Esophagus squamous epithelium (tissue), 5 donors: ENCODE data around the gene PCDH9. TPM values are rescaled to one million over a fixed set of nuclear protein-coding genes. Genes with fewer than 3 reads are reported as not detected.

ENCODE experiments used
- DNase-seq: peaks from one replicate; lab custom pipeline; 2025; lab: John Stamatoyannopoulos, UW
- H3K27ac ChIP-seq, 4 donors: fragments of 200-600 bp; sonication (generic); one replicate each; pipeline ENCODE4 v1.5.1; 2016 to 2019; ENCODE audit warnings: mild to moderate bottlenecking in 1 of 4
- H3K27me3 ChIP-seq, 4 donors: fragments of 200-600 bp; sonication (generic); 1 replicate in 3 of 4; 2 replicates in 1 of 4; pipeline versions ENCODE4 v1.5.1 to v1.6.0; 2017 to 2021; ENCODE audit warnings: antibody characterized with exemption in 1 of 4
- H3K36me3 ChIP-seq, 3 donors: fragments of 200-600 bp; sonication (generic); one replicate each; pipeline ENCODE4 v1.5.1; 2016 to 2019
- H3K4me1 ChIP-seq, 3 donors: fragments of 200-600 bp; sonication (generic); one replicate each; pipeline ENCODE4 v1.5.1; 2017 to 2019
- H3K4me3 ChIP-seq, 4 donors: fragments of 200-600 bp; sonication (generic); 1 replicate in 3 of 4; 2 replicates in 1 of 4; pipeline ENCODE4 v1.5.1; 2016 to 2019; ENCODE audit warnings: mild to moderate bottlenecking in 2 of 4, moderate library complexity in 1 of 4
- H3K9me3 ChIP-seq, 3 donors: fragments of 200-600 bp; sonication (generic); one replicate each; pipeline ENCODE4 v1.5.1; 2016 to 2019
- CTCF ChIP-seq, 6 experiments: fragments of 450-650 bp in 4 of 6; fragments of 200-600 bp in 2 of 6; sonication (generic) in 2 of 6; IDR thresholded peaks; one replicate each; pipeline ENCODE4 v1.5.1; 2016 to 2019; ENCODE audit warnings: antibody characterized with exemption in 6 of 6, mild to moderate bottlenecking in 4 of 6, moderate library complexity in 4 of 6
- POLR2A ChIP-seq, 4 donors: fragments of 450-650 bp; IDR thresholded peaks; one replicate each; pipeline ENCODE4 v1.6.1; 2017; ENCODE audit warnings: antibody characterized with exemption in 4 of 4, mild to moderate bottlenecking in 4 of 4, moderate library complexity in 3 of 4
- WGBS, 2 donors: methylation state at CpG; one replicate each; pipeline ENCODE4 v1.1.5; 2018; 5-methylcytosine and 5-hydroxymethylcytosine counted together
- intact Hi-C: fragments of 100-400 bp; cut with DNase I; formaldehyde crosslinking; loops from one replicate; pipeline ENCODE4 v1.15.0; 2022
- total RNA-seq, 4 donors: library from RNA; depleted of rRNA; stranded (reverse); fragments of >200 nt; gene quantifications; one replicate each; pipeline ENCODE4 v1.1.0, GENCODE V29; 2016
- donor health status: DM: yes; HTN: yes; CAD: no.

The PCDH9 gene
- total RNA-seq, 4 donors from 2014 or later, result 0.04 to 1.9 (median 0.45) TPM

GRCh38 chr13:66469745-66470144 lies 760.4 kb downstream of the PCDH9 start:
- DNase-seq, result no peak
- intact Hi-C loops, result no loop called here
- no peak overlapping the region for H3K27ac ChIP-seq
- H3K4me1 ChIP-seq, result no peaks in the 10 kb centered on the region
- no peaks in the 10 kb centered on the region for H3K9me3 ChIP-seq
- no peaks in the 10 kb centered on the region for H3K36me3 ChIP-seq
- TF ChIP-seq POLR2A (IDR thresholded peaks at IDR 0.05) (no peak), CTCF (IDR thresholded peaks at IDR 0.05) (no peak)
- no peak overlapping the region for H3K4me3 ChIP-seq
- 57 to 71% methylated on average over 6 of the region's 6 CpGs for whole genome bisulfite sequencing, 2 donors
- H3K27me3 ChIP-seq, result no peaks in the 10 kb centered on the region

- TF ChIP-seq CTCF (IDR thresholded peaks at IDR 0.05) (no peak), POLR2A (IDR thresholded peaks at IDR 0.05) (no peak)
- intact Hi-C loops, result no loop called here
- no peaks in the 10 kb centered on the region for H3K4me1 ChIP-seq
- no peak for DNase-seq
- H3K27ac ChIP-seq, result no peak overlapping the region
- no peak overlapping the region for H3K4me3 ChIP-seq
- H3K36me3 ChIP-seq, result no peaks in the 10 kb centered on the region
- H3K9me3 ChIP-seq, result no peaks in the 10 kb centered on the region
- no peaks in the 10 kb centered on the region for H3K27me3 ChIP-seq
Observed at GRCh38 chr13:66468656-66469055, 761.5 kb downstream of the PCDH9 start.

- no peaks in the 10 kb centered on the region for H3K27me3 ChIP-seq
- no peaks in the 10 kb centered on the region for H3K4me1 ChIP-seq
- no peaks in the 10 kb centered on the region for H3K36me3 ChIP-seq
- no peak overlapping the region for H3K4me3 ChIP-seq
- no peaks in the 10 kb centered on the region for H3K9me3 ChIP-seq
- no peak overlapping the region for H3K27ac ChIP-seq
- DNase-seq, result no peak
- 37 to 42% methylated on average over 3 of the region's 3 CpGs for WGBS, 2 donors
- no peak for TF ChIP-seq POLR2A (IDR thresholded peaks at IDR 0.05)
- no peak for TF ChIP-seq CTCF (IDR thresholded peaks at IDR 0.05)
- intact Hi-C loops, result no loop called here
Observed at GRCh38 chr13:66462187-66462586, 767.9 kb downstream of the PCDH9 start.

- Histone ChIP-seq H3K36me3 (no peaks in the 10 kb centered on the region), H3K4me1 (no peaks in the 10 kb centered on the region), H3K4me3 (no peak overlapping the region), H3K27me3 (no peaks in the 10 kb centered on the region), H3K27ac (no peak overlapping the region), H3K9me3 (no peaks in the 10 kb centered on the region)
- TF ChIP-seq CTCF (IDR thresholded peaks at IDR 0.05) (no peak), POLR2A (IDR thresholded peaks at IDR 0.05) (no peak)
- DNase-seq, result no peak
- intact Hi-C loops, result no loop called here
- WGBS, 2 donors, result 30 to 36% methylated on average over 1 of the region's 1 CpG
Observed at GRCh38 chr13:66461021-66461420, 769.1 kb downstream of the PCDH9 start.

- no peaks in the 10 kb centered on the region for H3K9me3 ChIP-seq
- no peak for DNase-seq
- H3K4me3 ChIP-seq, result no peak overlapping the region
- intact Hi-C loops, result no loop called here
- H3K4me1 ChIP-seq, result no peaks in the 10 kb centered on the region
- TF ChIP-seq CTCF (IDR thresholded peaks at IDR 0.05) (no peak), POLR2A (IDR thresholded peaks at IDR 0.05) (no peak)
- no peaks in the 10 kb centered on the region for H3K27me3 ChIP-seq
- WGBS, 2 donors, result 85 to 93% methylated on average over 3 of the region's 3 CpGs
- no peak overlapping the region for H3K27ac ChIP-seq
- no peaks in the 10 kb centered on the region for H3K36me3 ChIP-seq
Observed at GRCh38 chr13:66459634-66460033, 770.5 kb downstream of the PCDH9 start.
